DND-41 (cell line): Measurements from ENCODE around the gene GLUD2.
"Not testable (repeated sequence)": the region's sequence is repeated elsewhere in the genome, so short reads cannot be mapped to it uniquely, and the experiment has no call there.

Experiments
- EZH2 ChIP-seq: IDR thresholded peaks from 3 replicates; pipeline ENCODE4 v1.6.1; 2012; ENCODE audit warnings: borderline replicate concordance, low read depth, mild to moderate bottlenecking, moderate library complexity, low read length, inconsistent platforms; ENCODE audit not compliant: severe bottlenecking
- TF ChIP-seq, protein P1 (sequence below): IDR thresholded peaks from 2 replicates; pipeline ENCODE4 v1.5.1; 2012; ENCODE audit warnings: borderline replicate concordance, low read length, moderate library complexity, mild to moderate bottlenecking; ENCODE audit not compliant: poor library complexity, severe bottlenecking; ENCODE audit errors: extremely low read depth

DNA sequence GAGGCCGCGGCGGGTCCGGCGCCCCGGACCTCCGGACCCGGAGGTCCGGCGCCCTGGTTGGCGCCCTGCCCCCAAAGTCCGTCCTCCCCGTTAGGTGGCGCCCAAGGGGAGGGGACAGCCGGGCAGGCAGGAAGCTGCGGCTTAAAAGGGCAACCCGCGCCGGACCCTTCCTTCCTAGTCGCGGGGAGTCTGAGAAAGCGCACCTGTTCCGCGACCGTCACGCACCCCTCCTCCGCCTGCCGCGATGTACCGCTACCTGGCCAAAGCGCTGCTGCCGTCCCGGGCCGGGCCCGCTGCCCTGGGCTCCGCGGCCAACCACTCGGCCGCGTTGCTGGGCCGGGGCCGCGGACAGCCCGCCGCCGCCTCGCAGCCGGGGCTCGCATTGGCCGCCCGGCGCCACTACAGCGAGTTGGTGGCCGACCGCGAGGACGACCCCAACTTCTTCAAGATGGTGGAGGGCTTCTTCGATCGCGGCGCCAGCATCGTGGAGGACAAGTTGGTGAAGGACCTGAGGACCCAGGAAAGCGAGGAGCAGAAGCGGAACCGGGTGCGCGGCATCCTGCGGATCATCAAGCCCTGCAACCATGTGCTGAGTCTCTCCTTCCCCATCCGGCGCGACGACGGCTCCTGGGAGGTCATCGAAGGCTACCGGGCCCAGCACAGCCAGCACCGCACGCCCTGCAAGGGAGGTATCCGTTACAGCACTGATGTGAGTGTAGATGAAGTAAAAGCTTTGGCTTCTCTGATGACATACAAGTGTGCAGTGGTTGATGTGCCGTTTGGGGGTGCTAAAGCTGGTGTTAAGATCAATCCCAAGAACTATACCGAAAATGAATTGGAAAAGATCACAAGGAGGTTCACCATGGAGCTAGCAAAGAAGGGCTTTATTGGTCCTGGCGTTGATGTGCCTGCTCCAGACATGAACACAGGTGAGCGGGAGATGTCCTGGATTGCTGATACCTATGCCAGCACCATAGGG, at the start of gene GLUD2:
- TF ChIP-seq, protein P1, sequence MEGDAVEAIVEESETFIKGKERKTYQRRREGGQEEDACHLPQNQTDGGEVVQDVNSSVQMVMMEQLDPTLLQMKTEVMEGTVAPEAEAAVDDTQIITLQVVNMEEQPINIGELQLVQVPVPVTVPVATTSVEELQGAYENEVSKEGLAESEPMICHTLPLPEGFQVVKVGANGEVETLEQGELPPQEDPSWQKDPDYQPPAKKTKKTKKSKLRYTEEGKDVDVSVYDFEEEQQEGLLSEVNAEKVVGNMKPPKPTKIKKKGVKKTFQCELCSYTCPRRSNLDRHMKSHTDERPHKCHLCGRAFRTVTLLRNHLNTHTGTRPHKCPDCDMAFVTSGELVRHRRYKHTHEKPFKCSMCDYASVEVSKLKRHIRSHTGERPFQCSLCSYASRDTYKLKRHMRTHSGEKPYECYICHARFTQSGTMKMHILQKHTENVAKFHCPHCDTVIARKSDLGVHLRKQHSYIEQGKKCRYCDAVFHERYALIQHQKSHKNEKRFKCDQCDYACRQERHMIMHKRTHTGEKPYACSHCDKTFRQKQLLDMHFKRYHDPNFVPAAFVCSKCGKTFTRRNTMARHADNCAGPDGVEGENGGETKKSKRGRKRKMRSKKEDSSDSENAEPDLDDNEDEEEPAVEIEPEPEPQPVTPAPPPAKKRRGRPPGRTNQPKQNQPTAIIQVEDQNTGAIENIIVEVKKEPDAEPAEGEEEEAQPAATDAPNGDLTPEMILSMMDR = not testable (repeated sequence)
- not testable (repeated sequence) for TF ChIP-seq EZH2
